HG03196 (cell line): ENCODE results near the gene EHD4.

Experiments used
- ATAC-seq: cut with Tn5 transposase; IDR thresholded peaks from one replicate; pipeline ENCODE4 v1.9.1; 2021; ENCODE audit not compliant: unreplicated experiment

Gene EHD4

DNA sequence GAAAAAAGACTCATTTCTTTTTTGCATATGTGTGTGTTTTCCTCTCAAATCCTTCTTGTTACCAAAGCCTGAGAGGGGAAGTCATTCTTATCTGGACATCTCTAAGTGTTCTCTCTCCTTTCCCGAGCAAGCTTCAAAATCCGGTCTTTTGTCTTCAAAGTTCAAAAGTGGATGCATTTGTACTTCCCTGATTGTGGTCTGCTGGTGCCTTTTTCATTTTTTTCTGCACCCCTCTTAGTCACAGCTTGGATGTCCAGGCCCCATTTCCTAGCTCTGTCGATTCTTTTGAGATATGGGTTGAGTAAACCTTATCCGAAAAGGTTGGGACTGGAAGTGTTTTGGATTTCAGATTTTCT lies 34.8 kb downstream of the EHD4 start:
- no peak for ATAC-seq

DNA sequence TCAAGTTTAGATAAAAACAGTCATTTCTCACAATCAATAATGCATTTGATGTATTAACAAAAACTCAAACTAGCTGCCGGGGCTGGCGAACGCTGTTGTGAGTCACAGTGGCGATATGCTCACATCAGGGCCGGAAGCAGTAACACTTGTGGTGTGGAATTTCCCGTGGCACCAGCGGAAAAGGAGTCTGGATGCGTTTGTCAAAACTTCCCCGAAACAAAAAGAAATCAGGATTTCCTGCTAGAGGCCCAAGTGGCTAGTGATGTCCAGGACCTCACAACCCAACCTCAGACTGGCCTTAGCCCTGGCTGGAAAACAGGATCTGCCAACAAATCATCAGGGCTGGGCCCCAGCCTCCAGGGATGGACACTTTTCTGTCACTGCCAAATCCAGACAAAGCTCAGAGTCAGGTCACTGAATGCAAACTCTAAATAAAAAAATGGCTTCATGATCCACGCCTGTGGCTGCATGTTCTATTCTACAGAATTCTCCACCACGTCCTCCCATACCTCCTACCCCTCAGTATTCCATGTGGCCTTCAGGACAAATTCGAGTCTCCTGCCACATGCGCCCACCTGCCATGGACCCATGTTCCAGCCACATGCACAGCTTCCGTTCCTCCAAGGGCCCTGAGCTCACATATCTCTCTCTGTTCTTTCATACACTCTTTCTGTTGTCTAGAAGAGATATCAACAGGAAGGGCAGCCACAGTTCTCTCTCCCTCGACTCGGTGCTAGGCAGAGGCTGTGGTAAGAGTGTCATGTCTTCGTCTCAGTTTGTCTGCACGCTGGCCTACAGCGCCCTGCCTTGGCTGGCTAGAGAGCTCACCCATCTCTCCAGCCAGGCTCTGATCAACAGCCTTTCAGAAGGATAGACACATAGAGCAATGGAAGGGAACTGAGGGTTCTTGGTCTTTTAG lies 35.4 kb downstream of the EHD4 start:
- ATAC-seq, result no peak

DNA sequence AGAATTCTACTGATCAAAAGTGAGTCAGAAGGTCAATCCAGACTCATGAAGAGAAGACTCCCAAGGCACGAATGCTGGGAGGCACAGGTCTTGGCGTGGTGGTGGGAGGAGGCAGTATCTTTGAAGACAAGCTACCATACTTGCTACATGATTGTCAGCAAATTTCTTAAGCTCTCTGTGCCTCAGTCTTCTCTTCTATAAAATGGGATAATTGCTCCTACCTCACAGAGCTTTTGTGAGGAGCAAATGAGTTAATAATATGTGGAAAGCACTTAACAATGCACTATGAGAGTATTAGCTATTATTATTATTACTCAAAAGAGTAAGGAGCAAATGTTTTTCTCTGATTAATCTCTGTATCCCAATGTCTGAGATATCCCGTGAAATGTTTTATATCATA lies 36.2 kb downstream of the EHD4 start:
- no peak for ATAC-seq

- ATAC-seq, result no peak
Measured at GRCh38 chr15:41935566-41936020, 36.8 kb downstream of the EHD4 start.

DNA sequence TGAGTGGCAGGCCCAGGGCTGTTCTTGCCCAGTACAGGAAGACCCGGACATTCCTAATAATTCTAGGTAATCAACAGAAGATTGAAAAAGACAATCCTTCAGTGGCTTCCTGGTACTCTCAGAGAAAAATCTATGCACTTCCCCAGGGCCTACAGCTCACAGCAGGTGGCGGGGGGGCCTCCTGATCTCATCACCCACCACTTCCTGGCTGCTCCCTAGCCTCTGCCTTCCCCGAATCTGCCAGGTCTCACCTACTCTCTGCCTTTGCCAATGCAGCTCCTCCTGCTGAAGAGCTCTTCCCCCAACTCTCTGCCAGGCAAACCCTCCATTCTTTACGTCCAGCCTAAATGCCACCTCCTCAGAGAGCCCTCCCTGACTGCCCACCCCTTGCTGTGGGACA lies 37.5 kb downstream of the EHD4 start:
- no peak for ATAC-seq

- no peak for ATAC-seq
Measured at GRCh38 chr15:41933771-41934170, 38.6 kb downstream of the EHD4 start.

DNA sequence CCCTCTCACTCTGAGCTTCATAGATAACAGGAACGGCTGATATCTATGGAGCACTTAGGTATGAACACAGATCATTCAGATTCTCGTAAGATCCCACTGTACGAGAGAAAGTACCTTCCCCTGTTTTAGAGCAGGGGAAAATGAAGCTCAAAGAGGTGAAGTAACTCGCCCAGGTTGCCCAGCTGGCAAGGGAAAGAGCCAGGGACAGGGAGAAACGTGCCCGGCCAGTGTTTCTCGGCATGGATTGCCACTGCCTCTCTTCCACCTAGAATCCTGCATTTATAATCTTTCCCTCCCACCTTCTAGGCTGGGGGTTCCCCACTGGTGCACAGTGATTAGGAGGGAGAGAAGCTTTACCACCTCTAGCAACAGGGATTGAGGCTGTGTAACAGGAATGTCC lies 39.0 kb downstream of the EHD4 start:
- ATAC-seq, result no peak

GRCh38 chr15:41932511-41933289 lies 39.7 kb downstream of the EHD4 start:
- ATAC-seq, result no peak

GRCh38 chr15:41932101-41932500 lies 40.3 kb downstream of the EHD4 start:
- no peak for ATAC-seq

GRCh38 chr15:41930867-41931222 lies 41.5 kb downstream of the EHD4 start:
- ATAC-seq, result no peak

GRCh38 chr15:41930221-41930866 lies 42.0 kb downstream of the EHD4 start:
- ATAC-seq, result no peak

GRCh38 chr15:41928637-41929620 lies 43.4 kb downstream of the EHD4 start:
- peak; percentile 58 for ATAC-seq

DNA sequence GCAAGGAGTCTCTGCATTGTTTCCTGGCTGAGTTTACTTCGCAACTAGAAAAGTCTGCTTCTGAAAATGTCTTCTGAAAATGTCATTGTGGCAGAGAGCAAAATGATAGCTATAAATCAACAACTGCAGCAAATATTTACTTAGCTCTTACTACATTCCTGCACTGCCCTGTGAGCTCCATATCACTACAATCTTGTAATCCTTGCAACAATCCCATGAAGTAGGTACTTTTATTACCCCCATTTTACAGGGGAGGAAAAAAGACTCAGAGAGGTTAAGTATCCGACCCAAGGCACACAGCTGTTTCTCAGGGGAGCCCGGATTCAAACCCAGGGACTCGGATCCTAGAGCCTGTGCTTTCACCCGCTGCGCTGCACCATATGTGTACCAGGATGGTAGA lies 44.3 kb downstream of the EHD4 start:
- no peak for ATAC-seq

- ATAC-seq, result no peak
Measured at GRCh38 chr15:41927536-41927935, 44.8 kb downstream of the EHD4 start.

- no peak for ATAC-seq
Measured at GRCh38 chr15:41926185-41927056, 45.9 kb downstream of the EHD4 start.

DNA sequence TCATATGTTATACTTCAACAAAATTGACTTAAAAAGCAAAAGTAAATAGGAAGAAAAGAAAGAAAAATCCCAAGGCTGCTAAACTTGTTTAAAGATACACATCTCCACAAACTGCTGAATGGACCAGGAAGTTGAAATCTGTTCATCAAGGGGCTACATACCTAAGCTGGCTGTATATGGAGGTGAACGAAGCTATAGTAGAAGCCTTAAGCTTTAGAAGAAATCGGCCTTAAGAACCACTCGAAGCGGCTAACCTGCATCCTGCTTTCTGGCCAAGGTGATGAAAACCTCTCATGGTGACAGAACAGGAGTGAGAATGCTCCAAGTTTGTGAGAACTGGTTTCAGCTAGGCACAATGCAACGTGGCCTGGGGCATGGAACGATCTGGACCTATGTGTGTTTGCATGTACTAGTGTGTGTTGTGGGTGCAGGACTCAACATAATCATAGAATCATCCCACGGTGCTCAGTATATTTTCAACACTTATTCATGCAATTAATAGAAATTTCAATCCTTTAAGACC lies 47.2 kb downstream of the EHD4 start:
- ATAC-seq, result no peak

- ATAC-seq, result no peak
Measured at GRCh38 chr15:41923401-41923997, 48.9 kb downstream of the EHD4 start.

- ATAC-seq, result no peak
Measured at GRCh38 chr15:41922353-41922752, 50.0 kb downstream of the EHD4 start.

DNA sequence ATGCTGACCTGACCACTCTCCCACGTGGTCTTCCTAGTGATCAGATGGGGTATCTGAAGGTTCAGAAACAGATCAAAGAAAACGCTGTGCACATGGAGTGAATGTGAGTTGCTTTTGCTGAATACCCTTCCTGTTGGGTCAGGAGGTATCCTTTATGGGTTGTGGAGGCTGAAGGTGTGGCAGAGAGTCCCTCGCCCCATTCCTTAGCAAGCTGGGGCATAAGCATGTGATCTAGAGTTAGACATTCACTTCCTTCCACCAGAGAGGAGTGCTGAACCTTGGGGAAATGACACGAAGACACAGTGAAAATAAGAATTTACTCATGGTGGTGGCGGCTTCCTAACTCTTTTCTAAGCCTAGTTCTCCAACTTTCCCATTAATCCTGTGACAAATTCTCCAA lies 50.7 kb downstream of the EHD4 start:
- no peak for ATAC-seq
